ENCODE data around the gene ATXN1.

The ATXN1 gene

DNA sequence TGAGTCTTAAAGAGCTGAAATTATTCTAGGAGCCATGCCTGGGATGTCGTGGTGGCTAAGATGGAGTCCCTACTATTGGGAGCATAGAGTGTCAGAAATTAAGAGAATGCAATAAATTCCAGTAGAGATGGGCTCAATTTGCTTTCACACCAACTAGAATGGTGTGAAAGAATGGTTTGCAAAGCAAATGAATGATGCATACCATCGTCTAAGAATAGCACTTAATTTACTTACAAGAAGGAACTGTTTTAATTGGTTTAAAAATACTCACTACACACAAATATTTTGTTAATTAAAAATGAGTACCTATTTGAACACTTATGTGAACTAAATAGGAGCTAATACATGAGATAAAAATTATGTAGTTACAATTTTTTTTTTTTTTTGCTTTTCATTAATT is 390.3 kb downstream of the ATXN1 start:
- no peak for DNase-seq

DNA sequence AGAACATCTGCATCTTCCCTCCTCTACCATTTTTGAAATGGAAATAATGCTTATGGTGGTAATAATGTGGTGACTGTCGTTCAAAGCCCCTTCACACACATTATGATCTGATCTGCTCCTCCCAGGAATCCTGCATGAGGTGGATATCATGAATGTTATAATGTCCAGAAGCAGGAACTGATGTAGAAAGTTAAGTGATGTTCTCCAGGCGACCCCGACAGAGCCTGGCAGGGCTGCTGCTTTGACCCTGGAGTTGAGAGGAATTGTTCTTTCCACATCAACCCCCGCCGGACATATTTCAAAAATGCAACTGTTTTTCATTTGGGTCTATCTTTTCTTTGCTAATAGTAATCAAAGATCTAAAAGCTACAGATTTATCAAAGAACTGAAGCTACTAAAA is 391.3 kb downstream of the ATXN1 start:
- DNase-seq, result peak; percentile 13

DNA sequence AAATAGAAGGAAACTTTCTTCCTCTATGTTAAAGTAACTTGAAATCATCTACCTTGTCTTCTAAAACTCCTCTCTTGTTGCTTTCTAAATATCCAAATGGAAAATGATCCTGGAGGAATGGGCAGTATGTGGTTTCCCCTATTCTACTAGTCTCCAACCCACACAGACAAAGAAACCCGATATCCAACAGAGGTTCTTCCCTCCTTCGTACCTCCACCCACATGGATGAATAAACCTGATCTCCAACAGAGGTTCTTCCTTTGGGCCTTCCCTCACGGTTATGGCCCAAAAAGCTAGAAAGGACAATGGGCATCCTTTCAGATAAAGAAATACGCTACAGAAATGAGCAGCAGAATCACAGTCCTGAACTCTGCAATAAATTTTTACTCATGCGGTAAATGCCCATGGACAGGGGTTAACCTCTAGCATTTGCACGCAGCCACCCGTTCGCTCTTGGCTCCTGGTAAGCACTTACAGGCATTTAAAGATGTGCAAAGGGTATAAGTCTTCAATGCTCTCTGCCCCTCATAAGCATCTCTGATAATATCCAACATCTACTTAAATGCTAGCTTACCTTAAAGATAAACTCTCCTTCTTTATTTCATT is 392.0 kb downstream of the ATXN1 start:
- peak; percentile 28 for DNase-seq

DNA sequence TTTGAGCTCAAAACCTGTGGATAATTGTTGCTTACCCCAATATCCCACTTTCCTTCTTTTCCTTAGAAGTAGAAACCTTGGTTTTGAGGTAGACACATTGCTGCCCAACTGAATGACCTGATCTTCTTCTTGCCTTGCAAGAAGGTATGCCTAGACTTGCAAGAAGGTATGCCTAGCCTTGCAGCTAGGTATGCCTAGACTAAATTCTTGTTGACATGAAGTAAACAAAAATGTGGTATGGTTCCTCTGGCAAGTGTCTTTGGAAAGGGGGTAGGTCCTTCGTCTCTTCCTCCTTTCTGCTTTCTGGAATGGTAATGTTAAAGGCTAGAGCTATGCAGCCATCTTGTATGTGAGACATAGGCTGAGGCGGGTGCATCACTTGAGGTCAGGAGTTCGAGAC is 393.7 kb downstream of the ATXN1 start:
- DNase-seq, result no peak

DNA sequence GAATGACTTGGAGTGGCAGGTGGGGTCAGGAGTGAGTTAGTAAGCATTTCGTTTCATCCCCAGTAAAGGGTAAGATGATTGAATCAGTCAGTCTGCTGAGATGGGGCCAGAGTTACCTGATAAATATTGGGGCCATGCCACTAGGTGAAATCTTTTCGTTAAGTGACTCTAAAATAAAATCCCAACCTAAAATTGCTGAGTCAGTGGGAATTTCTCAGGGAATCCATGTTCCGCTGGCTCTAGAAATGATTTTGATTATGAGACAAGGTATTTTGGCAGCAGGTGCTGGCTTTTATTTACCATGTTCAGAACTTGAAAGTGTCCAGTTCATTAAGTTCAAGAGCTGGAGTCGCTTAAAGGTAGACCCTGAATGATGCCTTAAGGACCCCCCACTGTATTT is 397.5 kb downstream of the ATXN1 start:
- DNase-seq, result no peak

DNA sequence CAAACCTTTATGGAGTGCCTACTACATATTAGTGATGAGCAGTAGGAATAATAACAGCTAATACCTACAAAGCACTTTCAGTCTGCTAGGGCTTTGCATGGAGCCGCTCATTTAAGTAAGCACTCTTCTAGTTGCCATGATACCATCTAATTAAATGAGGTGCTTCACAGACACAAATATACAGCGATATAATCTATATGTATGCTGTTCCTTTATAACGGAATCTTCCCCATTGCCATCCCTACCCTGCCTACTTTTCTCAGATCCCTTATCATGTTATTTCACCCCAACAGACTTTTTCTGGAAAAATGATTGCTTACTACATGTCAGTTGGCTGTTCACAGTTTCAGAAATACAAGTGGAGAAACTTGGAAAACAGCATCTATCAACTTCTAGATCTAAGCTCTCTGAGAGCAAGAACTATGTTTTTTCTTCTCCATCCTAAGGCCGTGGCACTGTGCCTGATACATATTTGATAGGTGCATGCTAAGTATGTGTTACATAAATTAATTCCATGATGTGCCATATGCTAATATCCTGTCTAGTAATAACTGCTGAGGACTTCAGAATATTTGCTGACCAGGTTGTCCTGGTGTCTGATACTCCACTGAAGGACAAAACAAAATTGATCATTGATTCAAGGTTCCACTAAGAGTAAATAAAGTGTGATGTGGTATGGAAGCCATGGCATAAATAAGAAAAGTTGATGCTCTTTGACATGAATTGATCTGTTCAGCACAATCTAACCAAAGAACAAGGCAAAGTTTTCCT is 398.3 kb downstream of the ATXN1 start:
- DNase-seq, result no peak

DNA sequence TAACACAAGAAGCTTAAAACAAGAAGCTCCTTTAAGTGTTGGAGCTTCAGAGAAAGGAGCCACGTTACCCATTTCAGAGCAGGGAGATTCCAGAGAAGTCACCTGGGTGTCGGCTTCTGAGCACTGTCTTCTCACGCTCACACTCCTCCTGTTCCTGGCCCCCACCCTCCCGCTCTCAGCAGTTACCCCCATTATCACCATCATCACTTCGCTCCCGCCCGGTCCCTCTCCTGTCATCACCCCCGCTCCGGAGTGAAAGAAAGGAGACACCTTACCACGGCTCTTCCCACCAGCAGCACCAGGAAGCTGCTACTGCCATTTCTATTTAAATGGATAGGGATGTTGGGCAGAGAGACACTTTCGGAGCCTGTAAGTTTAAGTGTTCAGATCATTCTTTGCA is 399.0 kb downstream of the ATXN1 start:
- no peak for DNase-seq

DNA sequence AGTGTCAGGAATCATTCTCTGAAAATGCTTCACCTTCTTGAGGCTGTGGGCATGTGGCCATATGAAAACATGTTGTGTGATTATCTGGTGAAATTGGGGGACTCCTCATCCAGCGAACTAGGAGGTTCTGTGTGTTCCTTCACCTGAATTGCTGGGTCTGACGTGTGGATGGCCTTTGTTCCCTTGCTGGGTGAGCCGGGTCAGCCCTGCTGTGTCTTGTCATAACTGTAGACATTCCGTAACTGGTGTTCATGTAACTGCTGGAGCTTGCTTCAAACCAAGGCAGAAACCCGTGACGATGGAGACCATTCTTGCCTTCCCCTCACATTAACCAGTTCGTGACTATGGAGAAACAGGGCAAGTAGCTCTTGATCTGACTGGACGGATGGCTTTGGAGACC is 399.4 kb downstream of the ATXN1 start:
- no peak for DNase-seq

DNA sequence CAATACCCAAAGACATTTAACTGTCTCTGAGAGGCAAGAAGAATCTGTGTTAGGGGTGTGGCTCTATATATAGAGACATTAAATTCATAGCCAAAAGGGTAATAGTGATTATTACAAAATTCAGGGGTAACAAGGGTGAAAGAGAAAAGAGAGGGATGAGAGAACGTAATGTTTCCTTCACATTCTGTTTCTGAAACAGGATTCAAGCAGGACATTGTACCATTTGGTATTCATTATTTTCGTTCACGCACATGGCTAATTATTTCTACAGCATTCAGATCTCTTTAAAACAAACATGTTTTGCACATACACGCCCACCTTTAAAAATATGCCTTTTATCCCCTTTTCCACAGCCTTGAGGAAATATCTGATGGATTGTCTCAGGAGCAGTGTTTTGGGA is 400.1 kb downstream of the ATXN1 start:
- DNase-seq, result no peak

DNA sequence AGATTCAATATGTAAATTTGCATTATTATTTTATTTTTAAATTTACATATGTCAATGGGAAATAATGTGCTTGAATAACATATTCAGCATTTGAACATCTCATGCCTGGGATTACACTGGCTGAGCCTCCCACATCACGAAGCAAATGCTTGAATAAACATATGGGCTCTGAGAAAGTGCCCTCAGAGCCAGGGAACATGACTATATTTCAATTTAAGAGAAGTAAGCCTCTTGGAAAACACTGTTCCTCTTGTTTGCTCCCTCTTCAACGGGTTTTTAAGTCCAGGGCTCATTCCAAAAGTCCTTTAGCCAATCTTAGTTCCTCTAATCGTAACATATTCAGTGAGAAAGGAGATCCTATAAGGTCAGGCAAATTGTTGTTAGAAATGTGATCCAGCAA is 400.9 kb downstream of the ATXN1 start:
- no peak for DNase-seq

DNA sequence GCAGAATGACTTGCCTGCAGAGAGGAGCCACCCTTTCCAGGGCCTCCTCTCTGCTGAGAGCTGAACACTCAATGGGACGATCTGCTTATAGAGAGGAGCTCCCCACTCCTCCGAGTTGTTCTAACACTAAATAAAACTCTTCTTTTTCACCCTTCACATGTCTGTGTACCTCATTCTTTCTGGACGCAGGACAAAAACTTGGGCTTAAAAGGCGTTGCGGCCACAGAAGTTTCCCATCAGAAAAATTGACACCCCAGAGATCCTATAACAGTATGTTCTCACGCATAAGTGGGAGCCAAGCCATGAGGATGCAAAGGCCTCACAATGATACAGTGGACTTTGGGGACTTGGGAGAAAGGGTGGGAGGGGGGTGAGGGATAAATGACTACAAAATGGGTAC is 401.7 kb downstream of the ATXN1 start:
- no peak for DNase-seq

DNA sequence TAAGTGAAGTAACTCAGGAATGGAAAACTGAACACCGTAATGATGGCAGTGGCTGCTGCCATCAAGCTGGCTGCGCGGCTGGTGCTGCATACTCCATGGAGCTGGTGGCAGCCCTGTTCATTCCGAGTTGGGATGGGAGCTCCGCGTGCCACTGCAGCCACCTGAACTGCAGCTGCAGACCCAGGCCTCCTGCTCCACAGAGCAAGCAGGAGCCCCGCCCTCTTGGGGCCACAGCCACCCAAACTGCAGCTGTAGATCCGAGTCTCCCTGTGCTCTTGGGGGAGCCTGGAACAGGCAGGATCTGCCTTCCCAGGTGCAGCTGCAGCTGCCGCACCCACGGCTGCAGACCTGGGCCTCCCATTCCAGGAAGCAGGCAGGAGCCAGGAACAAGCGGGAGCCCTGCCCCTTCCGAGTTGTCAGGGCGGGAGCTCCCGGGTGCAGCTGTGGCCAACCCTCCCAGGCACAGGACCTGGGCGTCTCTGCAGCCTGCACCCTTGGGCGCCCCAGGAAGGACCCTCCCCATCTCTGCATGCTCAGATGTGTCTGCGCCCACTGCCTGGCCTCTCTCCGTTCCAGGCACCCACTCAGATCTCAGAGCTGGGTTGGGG is 402.6 kb downstream of the ATXN1 start:
- no peak for DNase-seq

DNA sequence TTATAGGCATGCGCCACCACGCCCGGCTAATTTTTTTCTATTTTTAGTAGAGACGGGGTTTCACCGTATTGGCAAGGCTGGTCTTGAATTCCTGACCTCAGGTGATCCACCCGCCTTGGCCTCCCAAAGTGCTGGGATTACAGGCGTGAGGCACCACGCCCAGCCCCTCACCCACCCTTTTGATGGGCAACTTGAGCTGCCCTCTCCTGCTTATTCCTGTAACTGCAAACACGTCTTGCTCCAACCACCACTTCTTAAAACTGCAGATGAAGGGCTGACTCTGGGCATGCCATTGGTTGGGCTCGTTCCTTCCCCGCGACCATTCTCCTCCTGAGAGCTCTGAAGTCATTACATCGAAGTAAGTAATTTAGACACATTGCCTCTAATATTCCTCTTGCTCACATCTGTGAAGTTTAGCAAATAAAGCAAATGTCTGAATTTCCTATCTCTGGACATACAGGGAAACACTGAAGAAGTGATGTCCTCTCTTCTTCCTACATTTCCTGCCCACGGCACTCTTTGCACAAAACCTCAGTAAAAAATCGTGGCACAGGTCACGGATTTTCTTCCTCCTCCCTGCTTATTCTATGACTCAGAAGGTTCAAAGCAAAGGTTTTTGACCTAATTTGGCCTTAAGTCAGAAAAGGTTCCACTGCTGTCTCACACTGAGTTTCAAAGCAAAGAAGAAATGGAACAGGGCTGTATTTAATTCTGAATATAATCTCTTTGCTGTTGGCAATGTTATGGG is 405.4 kb downstream of the ATXN1 start:
- DNase-seq, result no peak

DNA sequence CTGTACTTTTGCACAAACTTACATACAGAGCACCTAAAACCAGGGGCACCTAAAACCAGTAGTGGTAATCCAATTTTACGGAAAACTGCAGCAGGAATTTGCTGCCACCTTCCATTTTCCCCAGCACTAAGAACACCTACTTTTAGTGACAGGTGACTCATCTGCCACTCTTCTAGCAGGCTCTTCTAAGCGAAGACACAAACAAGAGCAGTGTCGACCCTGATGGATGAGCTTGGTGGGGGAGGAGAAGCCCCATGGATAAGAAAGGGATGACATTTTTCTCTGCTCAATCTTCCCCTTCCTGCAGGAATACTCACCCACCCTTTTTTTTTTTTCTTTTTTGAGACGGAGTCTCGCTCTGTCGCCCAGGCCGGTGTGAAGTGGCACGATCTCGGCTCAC is 406.0 kb downstream of the ATXN1 start:
- DNase-seq, result no peak

DNA sequence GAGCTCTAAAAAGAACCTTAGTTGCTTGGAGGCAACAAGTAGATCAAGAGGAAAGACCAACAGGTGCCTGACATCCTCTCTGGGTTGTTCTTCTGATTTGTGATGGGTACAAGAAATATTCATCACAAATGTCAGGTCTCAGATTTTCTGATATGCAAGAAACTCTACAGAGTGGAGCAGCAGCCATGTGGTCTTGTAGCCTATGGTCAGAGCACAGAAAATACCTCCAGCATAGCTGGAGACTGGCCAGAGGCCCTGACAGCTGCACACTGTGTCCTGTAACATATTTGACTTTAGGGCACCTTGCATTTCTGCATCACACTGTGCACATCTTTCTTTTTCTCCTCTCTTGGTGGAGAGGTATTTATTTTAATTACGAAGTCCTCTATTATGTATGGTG is 406.6 kb downstream of the ATXN1 start:
- no peak for DNase-seq

DNA sequence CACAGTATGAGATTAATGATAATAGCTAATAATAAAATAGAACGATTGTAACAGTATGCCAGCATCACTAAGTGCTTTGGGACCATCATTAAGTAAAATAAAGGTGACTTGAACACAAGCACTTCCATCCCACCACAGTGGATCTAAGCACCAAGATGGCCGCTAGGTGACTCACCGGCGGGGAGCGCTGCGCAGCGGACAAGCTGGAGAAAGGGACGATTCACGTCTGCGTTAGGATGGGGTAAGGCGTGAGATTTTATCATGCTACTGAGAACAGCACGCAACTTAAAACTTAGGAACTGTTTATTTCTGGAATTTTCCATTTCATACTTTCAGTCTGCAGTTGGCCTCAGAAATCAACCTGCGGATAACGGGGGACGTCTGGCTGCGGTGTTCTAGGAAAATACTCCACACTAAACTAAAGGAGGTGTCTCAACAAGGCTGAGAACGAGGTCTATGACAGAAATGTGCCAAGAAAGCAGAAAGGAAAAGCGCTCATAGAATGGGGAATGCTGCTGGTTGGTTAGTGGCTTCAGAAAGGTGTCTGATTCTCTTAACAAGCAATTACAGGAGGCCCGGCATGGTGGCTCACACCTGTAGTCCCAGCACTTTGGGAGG is 408.3 kb downstream of the ATXN1 start:
- DNase-seq, result no peak

DNA sequence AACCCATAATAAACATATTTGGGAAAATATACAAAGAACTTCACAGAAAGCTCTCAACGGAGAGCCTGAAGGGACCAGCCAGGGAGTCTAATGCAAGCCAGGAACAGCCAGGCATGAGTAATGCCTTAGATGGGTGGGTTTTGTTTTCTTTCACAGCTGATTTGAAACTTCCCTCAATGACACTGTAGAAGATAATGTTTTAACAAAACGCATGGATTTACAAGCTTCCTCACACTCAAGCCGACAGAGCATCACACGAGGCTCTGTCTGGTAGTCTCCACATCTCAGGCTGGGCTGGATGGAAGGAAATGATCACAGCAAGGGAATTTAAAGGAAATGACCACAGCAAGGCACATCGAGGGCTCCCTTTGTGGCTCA is 409.0 kb downstream of the ATXN1 start:
- DNase-seq, result no peak

DNA sequence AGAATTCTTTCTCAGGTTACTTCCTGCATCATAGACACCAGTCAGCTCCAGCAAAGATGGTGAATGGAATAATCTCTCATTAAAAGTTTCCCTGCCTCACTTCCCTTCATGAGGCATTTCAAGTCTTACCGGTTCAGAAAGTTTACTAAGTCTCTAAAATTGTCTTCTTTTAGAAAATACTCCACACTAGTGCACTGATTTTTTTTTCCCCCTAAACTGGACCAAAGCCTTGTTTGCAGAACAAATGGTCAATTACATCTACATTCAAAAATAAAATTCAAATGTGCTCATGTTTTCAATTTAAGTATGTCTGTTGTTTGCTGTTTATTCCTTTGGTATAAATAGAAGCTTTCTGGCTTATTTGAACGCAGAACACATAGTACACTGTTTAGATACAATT is 411.7 kb downstream of the ATXN1 start:
- DNase-seq, result no peak

DNA sequence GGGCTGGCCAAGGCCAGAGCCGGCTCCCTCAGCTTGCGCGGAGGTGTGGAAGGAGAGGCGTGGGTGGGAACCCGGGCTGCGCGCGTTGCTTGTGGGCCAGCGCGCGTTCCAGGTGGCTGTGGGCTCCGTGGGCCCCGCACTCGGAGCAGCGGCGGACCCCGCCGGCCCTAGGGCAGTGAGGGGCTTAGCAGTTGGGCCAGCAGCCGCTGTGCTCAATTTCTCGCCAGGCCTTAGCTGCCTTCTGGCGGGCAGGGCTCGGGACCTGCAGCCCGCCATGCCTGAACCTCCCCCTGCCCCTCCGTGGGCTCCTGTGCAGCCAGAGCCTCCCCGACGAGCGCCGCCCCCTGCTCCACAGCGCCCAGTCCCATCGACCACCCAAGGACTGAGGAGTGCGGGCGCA is 414.4 kb downstream of the ATXN1 start:
- DNase-seq, result no peak

DNA sequence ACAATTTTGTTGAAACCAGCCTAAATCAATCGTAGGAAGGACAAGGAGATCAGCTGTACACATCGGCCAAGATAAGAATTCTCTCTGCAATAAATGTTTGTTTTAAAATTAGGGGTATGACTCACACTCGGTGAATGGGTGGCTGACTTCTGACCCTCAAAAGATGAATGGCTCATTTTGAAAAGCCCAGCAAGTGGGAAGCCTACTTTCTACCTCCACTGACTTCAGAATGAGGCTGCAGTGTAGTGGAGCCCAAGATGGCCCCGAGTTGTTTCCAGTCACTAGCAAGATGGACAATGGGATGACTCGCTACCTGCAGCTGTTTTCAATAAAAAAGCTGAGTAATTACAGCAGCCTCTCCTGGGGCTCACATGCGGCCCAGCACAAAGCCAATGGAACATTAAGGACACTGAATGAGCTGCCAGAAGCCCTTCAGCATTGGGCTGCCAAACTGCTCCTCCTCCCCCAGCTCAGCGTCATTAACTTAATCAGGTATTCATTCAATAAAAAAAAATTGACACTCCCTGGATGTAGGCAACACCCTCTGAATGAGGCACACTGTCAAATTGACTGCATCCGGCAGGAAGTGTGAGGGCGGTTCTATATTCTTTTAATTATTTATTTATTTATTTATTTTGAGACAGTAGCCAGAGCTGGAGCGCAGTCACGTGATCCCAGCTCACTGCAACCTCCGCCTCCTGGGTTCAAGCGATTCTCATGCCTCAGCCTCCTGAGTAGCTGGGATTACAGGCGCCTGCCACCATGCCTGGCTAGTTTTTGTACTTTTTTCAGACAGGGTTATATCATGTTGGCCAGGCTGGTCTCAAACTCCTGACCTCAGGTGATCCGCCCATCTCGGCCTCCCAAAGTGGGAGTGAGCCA is 415.6 kb downstream of the ATXN1 start:
- peak; percentile 83 for DNase-seq

DNA sequence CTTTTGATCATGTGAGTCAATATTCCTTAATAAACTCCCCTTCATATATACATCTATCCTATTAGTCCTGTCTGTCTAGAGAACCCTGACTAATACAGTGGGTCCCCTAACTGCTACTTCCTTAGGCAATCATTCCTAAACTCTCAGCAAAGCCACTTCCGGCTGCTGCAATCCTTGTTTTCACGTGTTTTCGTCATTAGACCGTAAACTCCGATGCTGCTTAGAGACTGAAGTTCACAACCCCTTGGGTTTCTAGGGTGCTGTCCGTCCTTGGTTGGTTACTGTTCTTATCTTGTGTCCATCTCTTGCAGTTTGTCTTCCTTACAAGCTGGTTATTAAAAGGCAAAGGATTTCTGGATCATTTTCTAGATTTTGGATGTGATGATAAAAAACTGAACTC is 416.5 kb downstream of the ATXN1 start:
- no peak for DNase-seq

DNA sequence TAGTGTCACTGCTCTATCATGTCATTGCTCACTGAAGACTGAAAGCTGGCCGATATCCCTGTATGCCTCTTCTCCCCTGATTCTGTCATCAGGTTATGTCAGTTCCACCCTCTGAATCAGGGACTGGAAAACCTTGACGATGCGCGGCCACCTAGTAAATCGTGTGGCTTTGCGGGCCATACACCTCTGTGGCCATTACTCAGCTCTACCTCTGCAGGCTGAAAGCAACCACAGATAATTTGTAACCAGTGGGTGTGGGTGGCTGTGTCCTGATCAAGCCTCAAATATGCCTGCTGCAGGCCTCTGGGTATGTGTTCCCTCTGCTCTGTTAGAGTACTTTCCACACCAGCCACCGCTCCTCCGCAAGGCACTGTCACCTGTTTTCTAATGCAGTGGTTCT is 417.7 kb downstream of the ATXN1 start:
- no peak for DNase-seq

DNA sequence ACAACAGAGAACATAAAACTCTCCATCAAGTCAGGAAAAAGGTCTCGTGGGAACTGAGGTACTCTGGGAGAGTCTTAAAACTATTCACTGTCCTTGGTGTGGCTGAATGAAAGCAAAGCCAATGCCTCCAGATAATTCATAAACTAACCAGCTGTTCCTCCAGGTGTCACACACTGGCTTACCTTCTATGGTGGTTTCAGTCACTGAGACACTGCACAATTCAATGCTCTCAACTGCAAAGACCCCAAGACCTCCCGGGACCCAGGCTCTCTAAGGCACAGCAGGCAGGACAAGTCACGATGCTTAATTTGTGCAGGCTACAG is 422.0 kb downstream of the ATXN1 start:
- no peak for DNase-seq

Measured in islet precursor cell (in vitro differentiated cells).